Measurements from ENCODE around the gene DNAJC18.

GRCh38 chr5:139360384-139360783 is 78.9 kb downstream of the DNAJC18 start:
- TF ChIP-seq, protein P1, sequence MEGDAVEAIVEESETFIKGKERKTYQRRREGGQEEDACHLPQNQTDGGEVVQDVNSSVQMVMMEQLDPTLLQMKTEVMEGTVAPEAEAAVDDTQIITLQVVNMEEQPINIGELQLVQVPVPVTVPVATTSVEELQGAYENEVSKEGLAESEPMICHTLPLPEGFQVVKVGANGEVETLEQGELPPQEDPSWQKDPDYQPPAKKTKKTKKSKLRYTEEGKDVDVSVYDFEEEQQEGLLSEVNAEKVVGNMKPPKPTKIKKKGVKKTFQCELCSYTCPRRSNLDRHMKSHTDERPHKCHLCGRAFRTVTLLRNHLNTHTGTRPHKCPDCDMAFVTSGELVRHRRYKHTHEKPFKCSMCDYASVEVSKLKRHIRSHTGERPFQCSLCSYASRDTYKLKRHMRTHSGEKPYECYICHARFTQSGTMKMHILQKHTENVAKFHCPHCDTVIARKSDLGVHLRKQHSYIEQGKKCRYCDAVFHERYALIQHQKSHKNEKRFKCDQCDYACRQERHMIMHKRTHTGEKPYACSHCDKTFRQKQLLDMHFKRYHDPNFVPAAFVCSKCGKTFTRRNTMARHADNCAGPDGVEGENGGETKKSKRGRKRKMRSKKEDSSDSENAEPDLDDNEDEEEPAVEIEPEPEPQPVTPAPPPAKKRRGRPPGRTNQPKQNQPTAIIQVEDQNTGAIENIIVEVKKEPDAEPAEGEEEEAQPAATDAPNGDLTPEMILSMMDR (tag by site-specific recombination; IDR thresholded peaks at IDR 0.05) = no peak
- TF ChIP-seq ZNF350 (tag by site-specific recombination; IDR thresholded peaks at IDR 0.05) (no peak), ZNF423 (tag by site-specific recombination; IDR thresholded peaks at IDR 0.05) (no peak), ZNF785 (tag by site-specific recombination; IDR thresholded peaks at IDR 0.05) (no peak), ZNF843 (tag by site-specific recombination; IDR thresholded peaks at IDR 0.05) (no peak), ZNF155 (tag by site-specific recombination; IDR thresholded peaks at IDR 0.05) (no peak), INSM2 (tag by site-specific recombination; IDR thresholded peaks at IDR 0.05) (no peak)
- TF ChIP-seq, protein P2, sequence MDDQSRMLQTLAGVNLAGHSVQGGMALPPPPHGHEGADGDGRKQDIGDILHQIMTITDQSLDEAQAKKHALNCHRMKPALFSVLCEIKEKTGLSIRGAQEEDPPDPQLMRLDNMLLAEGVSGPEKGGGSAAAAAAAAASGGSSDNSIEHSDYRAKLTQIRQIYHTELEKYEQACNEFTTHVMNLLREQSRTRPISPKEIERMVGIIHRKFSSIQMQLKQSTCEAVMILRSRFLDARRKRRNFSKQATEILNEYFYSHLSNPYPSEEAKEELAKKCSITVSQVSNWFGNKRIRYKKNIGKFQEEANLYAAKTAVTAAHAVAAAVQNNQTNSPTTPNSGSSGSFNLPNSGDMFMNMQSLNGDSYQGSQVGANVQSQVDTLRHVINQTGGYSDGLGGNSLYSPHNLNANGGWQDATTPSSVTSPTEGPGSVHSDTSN (CRISPR knock-in tag; IDR thresholded peaks at IDR 0.05) = no peak

Data from HEK293 (cell line).